HG03066 (cell line): ENCODE results near the gene LGALS14.

Source experiments
- ATAC-seq: cut with Tn5 transposase; IDR thresholded peaks from one replicate; pipeline ENCODE4 v1.9.1; 2021; ENCODE audit warnings: low read depth; ENCODE audit not compliant: unreplicated experiment

Gene LGALS14

GRCh38 chr19:39740395-39740794 is 36.1 kb downstream of the LGALS14 start:
- ATAC-seq = no peak

- ATAC-seq = no peak
Observed at GRCh38 chr19:39745643-39746042, 41.4 kb downstream of the LGALS14 start.

- ATAC-seq = no peak
Observed at GRCh38 chr19:39746836-39747529, 42.7 kb downstream of the LGALS14 start.

GRCh38 chr19:39749981-39750380 is 45.7 kb downstream of the LGALS14 start:
- no peak for ATAC-seq

- ATAC-seq = no peak
Observed at GRCh38 chr19:39752390-39752789, 48.1 kb downstream of the LGALS14 start.

GRCh38 chr19:39752795-39753194 is 48.5 kb downstream of the LGALS14 start:
- no peak for ATAC-seq

- ATAC-seq = no peak
Observed at GRCh38 chr19:39754544-39754943, 50.3 kb downstream of the LGALS14 start.

GRCh38 chr19:39754971-39755370 is 50.7 kb downstream of the LGALS14 start:
- no peak for ATAC-seq
